Measurements from ENCODE around the gene KRT74.
"Not testable (repeated sequence)": the region's sequence is repeated elsewhere in the genome, so short reads cannot be mapped to it uniquely, and the experiment has no call there.

The KRT74 gene

DNA sequence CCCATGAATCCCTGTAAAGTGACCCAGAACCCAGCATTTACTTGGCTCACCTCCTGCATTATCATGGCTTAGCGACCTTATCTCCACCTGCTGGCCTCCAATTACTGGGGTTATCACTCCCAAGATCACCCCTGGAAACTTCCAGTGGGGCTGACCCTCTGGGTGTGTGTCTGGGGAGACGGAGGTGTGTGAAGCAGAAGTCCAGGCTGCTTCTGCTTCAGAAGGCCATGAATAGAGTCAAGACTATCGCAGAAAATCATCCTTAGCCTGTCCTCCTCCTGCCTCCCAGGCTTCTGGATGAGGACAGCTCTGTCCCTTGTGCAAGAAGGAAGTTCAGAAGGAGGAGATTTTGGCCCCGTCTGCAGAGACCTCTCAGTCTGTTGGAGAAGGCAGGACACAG, 28.0 kb upstream of the KRT74 start:
- DNase-seq: no peak

DNA sequence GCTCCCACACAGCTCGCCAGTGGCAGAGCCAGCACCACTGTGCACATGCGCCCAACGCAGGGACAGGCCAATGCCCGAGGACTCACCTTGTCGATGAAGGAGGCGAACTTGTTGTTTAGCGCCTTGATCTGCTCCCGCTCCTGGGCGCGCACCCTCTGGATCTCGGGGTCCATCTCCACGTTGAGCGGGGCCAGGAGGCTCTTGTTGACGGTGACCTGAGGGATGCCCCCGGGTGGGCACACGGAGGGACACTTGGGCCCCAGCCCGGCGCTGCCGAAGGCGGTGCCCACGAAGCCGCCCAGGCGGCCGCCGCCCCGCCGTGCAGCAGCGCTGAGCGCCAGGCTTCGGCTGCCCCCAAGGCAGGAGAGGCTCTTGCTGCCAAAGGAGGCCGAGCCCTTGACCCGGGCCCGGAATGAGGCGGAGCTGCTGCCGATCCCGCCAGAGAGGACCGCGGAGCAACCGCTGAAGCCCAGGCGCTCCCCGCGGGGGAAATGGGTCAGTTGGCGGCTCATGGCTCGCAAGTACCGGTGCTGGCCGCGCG, 27.4 kb upstream of the KRT74 start, which contains the start of gene KRT72:
Gene KRT72, minus strand, starts transcription at position 523 of the 541 bp plus-strand sequence. Its CDS starts 11 bp downstream, at position 512.
- no peak for DNase-seq

- no peak for DNase-seq
Measured at GRCh38 chr12:52600475-52600874, 26.8 kb upstream of the KRT74 start.

DNA sequence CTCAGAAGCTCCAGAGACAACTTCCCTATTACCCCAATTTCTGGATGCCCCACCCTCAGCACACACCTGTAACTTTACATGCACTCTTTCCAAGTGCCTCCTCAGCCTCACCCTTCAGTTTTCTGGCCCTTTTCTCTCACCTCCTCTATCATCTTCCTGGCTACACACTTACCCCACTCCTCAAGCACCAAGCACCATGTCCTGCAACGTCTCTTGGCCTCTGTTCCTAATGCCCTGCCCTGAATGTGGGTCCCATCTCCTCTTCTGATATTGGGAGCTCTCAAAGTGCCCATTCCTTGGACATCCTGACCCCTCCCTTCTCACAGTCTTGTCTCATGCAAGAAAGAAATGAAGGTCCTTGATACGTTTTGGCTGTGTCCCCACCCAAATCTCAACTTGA, 26.4 kb upstream of the KRT74 start:
- no peak for DNase-seq

DNA sequence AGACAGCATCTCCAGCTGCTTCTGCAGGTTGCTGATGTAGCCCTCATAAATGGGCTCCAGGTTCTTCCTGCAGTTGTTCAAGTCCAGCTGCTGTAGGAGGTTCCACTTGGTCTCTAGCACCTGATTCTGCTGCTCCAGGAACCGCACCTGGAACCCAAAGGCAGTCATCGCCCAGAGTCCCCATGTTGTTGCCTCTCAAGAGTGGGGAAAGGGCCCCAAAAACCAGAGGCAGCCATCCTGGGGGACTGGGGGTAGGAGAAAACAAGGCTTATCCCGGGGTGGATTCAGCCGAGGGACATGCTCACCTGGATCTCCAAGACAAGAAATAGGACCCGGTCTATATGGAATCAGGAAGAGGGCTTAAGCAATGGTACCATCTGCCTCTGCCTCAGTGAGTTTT, 25.3 kb upstream of the KRT74 start:
- no peak for DNase-seq

DNA sequence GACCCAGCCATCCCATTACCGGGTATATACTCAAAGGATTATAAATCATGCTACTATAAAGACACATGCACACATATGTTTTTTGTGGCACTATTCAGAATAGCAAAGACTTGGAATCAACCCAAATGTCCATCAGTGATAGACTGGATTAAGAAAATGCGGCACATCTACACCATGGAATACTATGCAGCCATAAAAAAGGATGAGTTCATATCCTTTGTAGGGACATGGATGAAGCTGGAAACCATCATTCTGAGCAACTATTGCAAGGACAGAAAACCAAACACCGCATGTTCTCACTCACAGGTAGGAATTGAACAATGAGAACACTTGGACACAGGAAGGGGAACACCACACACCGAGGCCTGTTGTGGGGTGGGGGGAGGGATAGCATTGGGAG, 20.6 kb upstream of the KRT74 start:
- not testable (repeated sequence) for DNase-seq

- DNase-seq: no peak
Measured at GRCh38 chr12:52591521-52591920, 17.9 kb upstream of the KRT74 start.

GRCh38 chr12:52590021-52590420, 16.4 kb upstream of the KRT74 start:
- no peak for DNase-seq

DNA sequence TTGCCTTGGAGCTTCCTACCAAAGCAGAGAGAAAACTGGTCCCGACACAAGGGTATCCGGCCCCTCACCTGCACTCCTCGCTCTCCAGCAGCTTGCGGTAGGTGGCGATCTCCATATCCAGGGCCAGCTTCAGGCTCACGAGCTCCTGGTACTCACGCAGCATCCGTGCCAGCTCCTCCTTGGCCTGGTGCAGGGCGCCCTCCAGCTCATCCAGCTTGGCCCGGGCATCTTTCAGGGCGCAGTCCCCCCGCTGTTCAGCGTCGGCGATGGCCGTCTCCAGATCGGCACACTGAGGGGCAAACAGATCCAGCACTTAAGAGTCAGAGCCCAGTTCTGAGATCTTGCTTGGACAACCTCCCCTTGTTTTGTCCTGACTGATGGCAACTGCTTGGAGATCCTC, 13.9 kb upstream of the KRT74 start:
- no peak for DNase-seq

DNA sequence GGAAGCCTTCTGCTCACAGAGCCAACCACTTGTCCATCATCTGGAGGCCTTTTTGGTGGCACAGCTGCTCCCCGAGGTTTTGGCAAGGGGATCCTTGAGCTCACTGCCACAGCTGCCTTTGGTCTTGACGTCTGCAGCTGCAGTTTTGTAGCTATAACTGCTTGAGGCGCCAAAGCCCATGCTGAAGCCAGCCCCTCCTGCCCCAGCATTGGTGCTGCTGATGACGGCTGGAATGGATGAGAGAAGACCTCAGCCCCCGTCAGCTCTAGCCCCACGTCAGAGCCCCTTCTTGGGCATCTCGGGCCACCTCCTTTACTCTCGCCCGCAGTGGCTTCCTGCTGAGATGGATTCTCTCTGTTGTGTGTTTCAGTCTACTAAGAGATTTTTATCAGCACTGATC, 12.3 kb upstream of the KRT74 start:
- peak; percentile 52 for DNase-seq

- DNase-seq: no peak
Measured at GRCh38 chr12:52585066-52585465, 11.4 kb upstream of the KRT74 start.

- DNase-seq: no peak
Measured at GRCh38 chr12:52584156-52584682, 10.6 kb upstream of the KRT74 start.

DNA sequence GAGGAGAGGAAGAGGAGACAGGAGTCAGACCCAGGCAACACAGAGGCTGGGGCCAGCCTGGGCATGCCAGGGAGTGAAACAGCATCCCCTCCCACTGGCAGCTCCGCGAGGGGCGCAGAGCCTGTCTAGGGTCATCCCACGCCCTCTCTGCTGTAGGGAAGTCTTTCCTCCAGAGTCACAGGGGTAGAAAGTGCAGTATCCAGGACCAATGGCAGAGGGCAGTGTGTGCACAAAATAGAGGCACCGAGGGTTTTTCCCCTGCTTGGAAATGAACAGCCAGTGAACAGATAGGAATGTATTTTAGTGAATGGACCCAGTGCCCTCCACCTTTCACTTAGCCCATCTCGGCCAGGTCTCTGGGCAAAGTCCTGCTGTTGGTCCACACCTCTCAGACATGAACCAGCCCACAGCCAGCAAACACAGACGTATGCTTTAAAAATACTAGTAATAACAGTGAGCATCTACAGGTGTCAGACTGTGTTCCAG, 9.4 kb upstream of the KRT74 start:
- DNase-seq: peak; percentile 53

GRCh38 chr12:52582486-52582885, 8.8 kb upstream of the KRT74 start:
- DNase-seq: no peak

DNA sequence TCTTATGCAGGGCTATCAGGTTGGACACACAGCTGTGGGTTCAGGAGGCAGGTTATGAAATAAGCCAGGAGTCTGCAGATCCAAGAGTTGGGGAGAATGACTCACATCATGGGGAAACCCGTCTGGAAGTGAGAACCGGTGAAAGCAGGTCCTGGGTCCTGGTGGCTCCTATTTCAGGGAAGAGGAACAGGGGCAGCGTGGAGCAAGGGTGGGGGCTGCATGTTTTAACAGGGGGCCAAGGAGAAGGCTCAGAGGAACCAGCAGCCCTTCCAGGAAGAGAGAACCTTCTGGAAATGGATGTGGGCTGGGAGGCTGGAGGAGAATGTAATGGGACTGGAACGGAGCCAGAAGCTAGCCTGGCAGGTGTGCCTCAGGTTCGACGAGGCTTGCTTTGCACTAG, 7.8 kb upstream of the KRT74 start:
- no peak for DNase-seq

GRCh38 chr12:52581066-52581465, 7.4 kb upstream of the KRT74 start:
- DNase-seq: no peak

DNA sequence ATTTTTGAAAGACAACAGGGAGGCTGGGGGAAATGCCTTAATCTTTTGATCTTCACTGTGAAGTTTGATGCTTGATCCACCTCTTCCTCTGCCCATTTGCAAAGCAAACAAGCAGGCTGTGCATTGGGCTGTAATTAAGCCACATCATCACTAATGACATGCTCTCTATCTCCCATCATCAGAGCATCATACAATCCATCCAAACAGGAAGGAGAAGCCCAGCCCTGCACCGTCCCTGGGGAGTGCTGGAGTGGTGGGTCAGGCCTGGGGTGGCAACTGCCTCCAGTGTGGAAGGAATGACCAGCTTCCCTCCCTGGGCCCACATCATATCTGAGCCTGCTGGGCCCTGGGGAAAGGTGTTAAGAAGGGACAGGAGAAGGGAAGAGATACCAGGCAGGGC, 6.9 kb upstream of the KRT74 start:
- DNase-seq: no peak

- DNase-seq: no peak
Measured at GRCh38 chr12:52579468-52580465, 6.1 kb upstream of the KRT74 start.

DNA sequence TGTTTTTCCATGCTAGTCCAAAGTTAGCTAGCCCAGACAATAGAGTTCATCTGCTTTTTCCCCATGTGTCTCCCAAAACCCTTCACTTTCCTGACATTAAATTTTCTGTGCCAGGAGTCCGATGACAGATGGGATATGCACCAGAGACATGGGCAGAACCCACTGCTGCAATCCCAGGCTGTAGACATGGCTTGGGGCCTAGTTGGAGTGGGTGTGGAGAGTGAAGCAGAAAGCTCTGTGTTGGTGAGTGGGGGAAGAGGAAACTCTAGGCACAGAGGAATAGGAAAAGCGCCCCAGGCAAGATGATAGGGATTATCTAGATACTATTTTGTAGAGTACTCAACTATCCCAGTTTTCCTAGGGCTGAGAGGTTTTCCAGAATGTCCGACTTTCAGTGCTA, 4.8 kb upstream of the KRT74 start:
- no peak for DNase-seq

- DNase-seq: no peak
Measured at GRCh38 chr12:52577316-52577715, 3.7 kb upstream of the KRT74 start.

- no peak for DNase-seq
Measured at GRCh38 chr12:52575948-52576347, 2.3 kb upstream of the KRT74 start.

DNA sequence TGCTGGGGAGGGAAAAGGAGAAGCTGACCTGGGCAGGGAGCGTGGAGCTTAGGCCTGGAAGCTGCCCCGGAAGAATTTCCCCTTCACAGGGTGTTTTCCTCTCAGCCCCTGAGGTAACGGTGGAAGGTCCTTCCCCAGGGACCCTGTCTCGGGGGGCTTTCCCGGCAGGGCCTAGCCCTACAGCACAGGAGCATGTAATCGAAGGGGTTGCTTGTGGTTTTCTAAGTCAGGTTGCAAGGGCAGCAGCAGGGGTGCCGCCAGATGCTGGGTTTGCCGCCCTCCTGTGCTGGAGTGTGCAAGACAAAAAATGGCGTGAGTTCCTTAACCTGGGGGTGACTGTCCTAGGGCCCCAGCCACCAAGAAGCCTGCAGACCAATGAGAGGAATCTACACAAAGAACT, 1.6 kb upstream of the KRT74 start:
- DNase-seq: no peak

GRCh38 chr12:52573306-52573705, 337 bp downstream of the KRT74 start:
- DNase-seq: no peak

DNA sequence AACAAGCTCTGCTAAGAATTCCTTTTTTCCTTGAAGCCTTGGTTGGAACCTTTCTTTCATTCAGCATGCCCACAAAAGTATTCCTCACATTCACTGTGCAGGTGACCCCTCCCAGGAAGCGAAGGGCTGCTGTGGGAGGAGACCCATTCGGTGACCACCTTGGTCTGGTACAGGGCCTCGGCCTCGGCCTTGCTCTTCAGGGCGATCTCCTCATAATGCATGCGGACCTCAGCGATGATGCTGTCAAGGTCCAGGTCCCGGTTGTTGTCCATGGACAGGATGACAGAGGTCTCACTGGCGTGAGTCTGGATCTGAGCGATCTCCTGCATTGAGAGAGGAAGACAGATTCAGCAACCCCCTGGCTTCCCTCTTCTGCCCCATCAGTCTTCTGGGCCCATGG, 3.1 kb downstream of the KRT74 start:
- DNase-seq: no peak

Data from effector CD8-positive, alpha-beta T cell (primary cell).